GM12872 (cell line): ENCODE results near the gene CD9.

Experiments
- TF ChIP-seq, protein P1 (sequence below): IDR thresholded peaks from 3 replicates; pipeline ENCODE4 v1.5.1; 2011; ENCODE audit warnings: low read depth, mild to moderate bottlenecking, low read length, moderate library complexity; ENCODE audit not compliant: insufficient read depth

Gene CD9

DNA sequence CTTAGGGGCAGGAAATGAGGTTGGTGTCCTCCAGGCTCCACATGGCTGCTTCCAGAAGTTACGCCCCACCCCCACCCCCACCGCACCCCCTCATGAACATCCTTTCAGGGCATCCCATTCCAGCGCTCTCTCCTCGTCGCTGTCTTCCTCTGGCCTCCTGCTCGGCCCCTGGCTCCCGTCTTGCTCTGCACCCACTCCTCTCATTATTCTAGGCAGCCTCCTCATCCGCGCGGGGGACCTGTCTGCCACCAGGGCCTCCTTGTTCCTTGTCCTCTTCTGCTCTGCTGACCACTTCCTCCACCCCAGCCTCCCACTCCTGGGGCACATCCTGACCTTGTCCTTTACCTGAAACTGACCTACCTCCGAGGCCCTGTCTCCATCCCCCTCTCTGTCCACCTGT, 80.5 kb downstream of the CD9 start:
- TF ChIP-seq, protein P1, sequence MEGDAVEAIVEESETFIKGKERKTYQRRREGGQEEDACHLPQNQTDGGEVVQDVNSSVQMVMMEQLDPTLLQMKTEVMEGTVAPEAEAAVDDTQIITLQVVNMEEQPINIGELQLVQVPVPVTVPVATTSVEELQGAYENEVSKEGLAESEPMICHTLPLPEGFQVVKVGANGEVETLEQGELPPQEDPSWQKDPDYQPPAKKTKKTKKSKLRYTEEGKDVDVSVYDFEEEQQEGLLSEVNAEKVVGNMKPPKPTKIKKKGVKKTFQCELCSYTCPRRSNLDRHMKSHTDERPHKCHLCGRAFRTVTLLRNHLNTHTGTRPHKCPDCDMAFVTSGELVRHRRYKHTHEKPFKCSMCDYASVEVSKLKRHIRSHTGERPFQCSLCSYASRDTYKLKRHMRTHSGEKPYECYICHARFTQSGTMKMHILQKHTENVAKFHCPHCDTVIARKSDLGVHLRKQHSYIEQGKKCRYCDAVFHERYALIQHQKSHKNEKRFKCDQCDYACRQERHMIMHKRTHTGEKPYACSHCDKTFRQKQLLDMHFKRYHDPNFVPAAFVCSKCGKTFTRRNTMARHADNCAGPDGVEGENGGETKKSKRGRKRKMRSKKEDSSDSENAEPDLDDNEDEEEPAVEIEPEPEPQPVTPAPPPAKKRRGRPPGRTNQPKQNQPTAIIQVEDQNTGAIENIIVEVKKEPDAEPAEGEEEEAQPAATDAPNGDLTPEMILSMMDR: no peak

DNA sequence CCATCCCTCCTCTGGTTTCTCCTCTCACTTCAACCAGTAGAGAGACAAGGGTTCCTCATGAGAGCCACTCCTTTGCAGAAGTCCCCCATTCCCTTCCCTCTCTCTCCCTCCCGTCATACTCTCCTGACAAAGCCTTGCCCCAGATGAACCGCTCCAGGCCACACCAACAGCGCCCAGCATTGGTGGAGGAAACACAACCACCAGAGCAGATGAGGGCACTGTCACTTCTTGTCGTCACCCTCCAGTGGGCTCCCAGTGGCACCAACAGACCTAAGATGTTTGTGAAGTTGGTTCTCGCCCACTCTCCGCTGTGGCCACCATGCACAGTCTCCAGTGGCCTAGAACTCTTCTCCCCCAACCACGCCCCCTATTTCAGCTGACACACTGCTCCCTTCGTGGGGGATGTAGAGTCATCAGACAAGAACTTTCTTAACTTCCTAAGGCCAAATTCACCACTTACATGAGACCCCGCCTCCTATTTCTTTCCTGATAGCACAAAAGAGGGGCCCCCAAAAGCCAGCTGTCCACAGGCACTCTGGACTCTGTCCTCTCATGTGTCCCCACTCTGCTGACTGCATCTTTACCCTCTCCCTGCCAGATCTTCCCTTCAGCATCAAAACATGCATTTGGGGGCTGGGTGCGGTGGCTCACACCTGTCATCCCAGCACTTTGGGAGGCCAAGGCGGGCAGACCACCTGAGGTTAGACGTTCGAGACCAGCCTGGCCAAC, 81.0 kb downstream of the CD9 start:
- TF ChIP-seq, protein P1: no peak

DNA sequence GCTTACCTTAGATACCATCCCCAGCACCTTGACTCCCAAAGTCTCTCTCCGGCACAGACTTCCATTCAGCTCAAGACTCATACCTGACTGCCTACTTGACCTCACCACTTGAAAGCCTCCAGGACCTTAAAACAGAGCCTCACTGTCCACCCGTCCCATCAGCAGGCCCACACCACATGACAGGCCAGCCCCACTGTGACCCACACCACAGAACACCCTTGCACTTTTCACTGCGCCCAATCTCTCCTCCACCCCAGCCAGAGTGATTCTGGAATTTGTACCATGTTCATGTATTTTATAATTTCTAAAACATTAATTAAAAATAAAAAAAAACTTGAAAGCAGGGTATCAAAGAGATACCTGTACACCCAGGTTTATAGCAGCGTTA, 82.2 kb downstream of the CD9 start:
- TF ChIP-seq, protein P1: no peak

DNA sequence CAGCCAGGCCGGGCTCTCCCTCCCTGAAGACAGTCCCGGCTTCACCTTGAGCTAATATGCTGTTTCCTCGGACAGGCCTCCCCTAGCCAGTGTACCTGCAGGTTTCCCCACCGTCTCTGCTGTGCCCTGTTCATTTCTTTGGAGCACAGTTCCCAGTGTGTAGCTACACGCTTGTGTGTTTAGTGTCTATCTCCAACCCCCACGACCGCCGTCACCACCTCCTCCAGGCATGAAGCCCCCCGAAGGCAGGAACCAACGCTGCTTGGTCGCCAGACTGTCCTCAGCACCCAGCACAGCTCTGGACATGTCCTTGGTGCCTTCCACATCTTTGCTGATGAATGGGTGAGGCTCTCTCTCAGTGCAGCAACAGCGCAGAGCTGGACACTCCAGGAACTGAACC, 84.1 kb downstream of the CD9 start:
- TF ChIP-seq, protein P1: no peak

DNA sequence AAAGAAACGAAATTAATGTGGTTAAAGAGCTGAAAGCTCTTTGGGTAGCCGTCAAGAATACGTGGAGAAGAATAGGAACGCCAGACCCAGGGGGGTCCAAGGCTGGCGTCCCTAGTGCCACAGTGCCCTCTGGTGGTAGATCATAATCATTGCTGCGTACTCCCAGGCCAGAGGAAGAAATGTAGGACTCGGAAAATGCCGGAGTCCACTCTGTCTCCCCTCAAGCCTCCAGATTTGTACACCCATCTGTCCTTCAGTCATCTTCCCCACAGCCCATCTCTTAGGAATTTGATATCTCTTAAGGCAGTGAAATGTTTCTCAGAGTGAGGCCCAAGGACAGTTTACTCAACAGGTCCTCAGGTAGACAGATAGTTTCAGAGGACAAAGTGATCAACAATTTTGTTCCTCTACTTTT, 84.9 kb downstream of the CD9 start:
- TF ChIP-seq, protein P1: peak; percentile 91

DNA sequence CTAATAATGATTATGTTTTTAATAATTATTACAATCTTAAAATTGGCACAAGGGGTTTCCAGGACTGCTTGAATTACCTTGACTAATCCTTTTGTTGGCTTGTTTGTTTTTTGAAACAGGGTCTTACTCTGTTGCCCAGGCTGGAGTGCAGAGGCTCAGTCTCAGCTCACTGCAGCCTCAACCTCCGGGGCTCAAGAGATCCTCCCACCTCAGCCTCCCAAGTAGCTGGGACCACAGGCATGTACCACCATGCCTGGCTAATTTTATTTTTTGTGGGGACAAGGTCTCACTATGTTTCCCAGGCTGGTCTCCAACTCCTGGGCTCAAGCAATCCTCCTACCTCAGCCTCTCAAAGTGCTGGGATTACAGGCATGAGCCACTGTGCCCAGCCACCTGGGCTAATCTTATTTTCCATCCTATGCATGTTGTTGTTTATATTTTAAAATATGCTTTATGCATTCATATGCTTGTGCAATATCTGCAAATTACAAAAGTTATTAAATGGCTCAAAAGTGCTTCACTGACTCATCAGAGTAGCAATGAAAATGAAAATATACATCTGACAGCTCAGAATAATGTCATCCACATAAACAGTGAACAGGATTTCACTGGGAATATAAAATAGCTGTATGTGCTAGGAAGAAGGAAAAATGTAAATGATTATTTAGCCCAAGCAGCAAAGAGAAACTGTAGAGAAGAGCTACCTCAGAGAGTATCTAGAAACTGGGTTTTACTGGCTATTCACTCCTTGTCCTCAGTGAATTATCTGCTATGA, 85.5 kb downstream of the CD9 start:
- TF ChIP-seq, protein P1: no peak
